ENCODE measurements around the gene TRPM1.

TRPM1 gene

DNA sequence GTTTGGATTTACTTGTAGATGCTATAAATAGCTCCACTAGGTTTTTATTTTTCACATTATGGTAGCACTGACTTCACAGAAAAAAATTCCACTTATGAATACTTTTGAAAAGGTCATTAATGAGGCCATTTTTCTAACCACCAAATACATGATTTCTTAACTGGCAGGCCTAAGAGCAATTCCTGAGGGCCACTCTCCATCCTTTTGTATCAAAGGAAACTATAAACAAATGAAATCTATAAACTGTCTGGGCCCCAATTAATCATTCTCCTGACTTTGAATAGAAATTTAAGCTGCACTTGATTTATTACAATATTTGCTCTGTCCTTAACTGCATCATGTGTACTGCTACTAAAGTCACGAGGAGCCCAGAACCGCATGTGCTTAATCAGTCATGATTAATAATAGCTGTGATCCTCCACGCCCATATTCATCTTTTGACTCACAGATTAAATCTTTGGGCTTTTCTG lies 85.0 kb downstream of the TRPM1 start:
- CTCF ChIA-PET: interaction anchor here (1.1 to 2.5 kb wide), 6 partner anchors 9 to 113 kb away, joined by 3 to 12 read pairs (median 6); no protein-coding TSS in a partner anchor
- no peak for DNase-seq (ENCODE audit: extremely low spot score)
- TF ChIP-seq, protein P1, sequence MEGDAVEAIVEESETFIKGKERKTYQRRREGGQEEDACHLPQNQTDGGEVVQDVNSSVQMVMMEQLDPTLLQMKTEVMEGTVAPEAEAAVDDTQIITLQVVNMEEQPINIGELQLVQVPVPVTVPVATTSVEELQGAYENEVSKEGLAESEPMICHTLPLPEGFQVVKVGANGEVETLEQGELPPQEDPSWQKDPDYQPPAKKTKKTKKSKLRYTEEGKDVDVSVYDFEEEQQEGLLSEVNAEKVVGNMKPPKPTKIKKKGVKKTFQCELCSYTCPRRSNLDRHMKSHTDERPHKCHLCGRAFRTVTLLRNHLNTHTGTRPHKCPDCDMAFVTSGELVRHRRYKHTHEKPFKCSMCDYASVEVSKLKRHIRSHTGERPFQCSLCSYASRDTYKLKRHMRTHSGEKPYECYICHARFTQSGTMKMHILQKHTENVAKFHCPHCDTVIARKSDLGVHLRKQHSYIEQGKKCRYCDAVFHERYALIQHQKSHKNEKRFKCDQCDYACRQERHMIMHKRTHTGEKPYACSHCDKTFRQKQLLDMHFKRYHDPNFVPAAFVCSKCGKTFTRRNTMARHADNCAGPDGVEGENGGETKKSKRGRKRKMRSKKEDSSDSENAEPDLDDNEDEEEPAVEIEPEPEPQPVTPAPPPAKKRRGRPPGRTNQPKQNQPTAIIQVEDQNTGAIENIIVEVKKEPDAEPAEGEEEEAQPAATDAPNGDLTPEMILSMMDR (IDR thresholded peaks at IDR 0.05; ENCODE audit: control extremely low read depth, extremely low read depth, low read depth, missing control alignments): no peak

DNA sequence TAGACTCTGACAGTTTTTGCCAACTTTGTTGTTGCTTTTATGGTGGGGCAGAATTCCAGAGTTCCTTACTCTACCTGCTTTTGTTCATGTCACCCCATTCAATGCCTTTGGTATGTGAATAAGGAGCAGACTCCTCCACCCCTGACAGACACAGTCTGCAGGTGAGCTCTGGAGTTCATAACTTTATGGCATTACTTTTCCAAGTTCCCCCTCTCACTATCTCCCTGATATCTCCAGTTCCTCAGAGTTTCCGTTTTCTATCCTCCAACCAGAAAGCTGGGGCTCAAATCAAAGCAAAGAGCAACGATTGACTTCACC lies 87.0 kb downstream of the TRPM1 start:
- DNase-seq (ENCODE audit: extremely low spot score): no peak
- TF ChIP-seq, protein P1 (IDR thresholded peaks at IDR 0.05; ENCODE audit: control extremely low read depth, extremely low read depth, low read depth, missing control alignments): no peak
- POLR2A ChIA-PET: no interaction called here
- CTCF ChIA-PET: interaction anchor here (0.9 to 2.5 kb wide), 7 partner anchors 8 to 35 kb away, joined by 3 to 10 read pairs (median 5); no protein-coding TSS in a partner anchor

More for the DNA sequence above, 85.0 kb downstream of the TRPM1 start:
- POLR2A ChIA-PET: no interaction called here

DNA sequence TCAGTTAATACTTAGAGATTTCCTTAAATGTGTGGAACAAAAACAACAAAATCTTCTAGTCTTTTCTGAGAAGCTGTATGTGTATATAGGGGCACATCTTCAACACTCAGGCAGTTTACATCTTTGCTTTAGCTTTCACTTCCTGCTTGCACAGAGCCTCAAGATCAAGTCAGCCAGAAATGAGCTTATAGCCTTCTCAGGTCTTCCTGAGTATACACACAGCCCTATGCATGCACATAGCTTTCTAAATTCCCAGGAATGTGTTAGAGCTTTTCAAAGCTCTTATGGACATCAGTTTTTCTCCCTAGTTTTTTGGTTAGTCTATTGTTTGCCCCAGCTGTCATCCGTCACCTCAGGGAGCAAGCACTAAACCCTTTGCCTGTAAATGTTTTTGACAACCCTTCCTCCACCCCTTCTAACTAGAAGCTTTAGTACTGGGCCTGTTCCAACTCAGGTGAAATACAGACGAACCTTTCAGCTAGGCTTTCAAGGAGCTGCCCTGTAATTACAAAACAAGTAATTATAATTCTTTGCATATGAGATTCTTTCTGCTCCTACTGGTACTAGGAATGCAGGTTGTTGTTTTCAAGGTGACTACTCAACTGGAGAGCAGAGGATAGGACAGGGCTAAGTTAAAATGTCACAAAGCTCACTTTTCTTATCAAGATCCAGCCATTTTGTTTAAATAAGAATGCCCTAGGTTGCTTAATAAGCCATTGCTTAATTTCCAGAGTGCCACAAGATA lies 87.5 kb downstream of the TRPM1 start:
- TF ChIP-seq, protein P1 (IDR thresholded peaks at IDR 0.05; ENCODE audit: control extremely low read depth, extremely low read depth, low read depth, missing control alignments): no peak
- ChIA-PET CTCF (interaction anchor here (0.7 to 1.6 kb wide), 8 partner anchors 9 to 119 kb away, joined by 3 to 9 read pairs (median 3); no protein-coding TSS in a partner anchor), POLR2A (no interaction called here)
- DNase-seq (ENCODE audit: extremely low spot score): peak; percentile 57

DNA sequence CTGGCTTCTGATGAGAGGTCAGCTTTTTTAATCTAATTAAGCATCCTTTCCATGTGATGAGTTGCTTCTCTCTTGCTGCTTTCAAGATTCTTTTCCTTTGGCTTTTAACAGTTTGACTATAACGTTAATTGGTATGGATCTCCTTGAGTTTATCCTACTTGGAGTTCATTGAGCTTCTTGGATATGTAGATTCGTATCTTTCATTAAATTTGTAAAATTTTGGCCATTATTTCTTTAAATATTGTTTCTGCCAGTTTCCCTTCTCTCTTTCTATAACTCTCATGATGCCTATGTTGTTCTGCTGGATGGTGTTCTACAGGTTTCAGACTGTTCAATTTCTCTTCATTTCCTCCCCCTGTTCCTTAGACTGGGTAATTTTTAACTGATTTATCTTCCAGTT lies 89.1 kb downstream of the TRPM1 start:
- TF ChIP-seq, protein P1 (IDR thresholded peaks at IDR 0.05; ENCODE audit: control extremely low read depth, extremely low read depth, low read depth, missing control alignments): no peak
- ChIA-PET POLR2A (no interaction called here), CTCF (no interaction called here)
- no peak for DNase-seq (ENCODE audit: extremely low spot score)

DNA sequence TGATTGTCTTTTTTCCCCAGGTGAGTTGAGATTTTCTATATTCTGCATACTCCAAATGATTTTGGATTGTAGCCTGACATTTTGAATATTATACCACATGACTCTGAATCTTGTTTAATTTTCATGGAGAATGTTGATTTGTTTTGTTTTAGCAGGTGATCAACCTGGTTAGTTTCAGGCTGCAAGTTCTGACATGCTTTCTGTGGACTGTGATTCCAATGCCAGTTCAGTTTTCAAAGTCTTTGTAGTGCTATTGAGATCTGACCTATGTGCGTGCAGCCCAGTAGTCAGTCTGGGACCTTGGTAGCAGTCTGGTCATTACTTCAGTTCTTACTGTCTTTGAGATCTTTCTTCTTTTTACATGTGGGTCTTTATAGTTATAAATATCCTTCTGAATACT lies 91.5 kb downstream of the TRPM1 start:
- DNase-seq (ENCODE audit: extremely low spot score): no peak
- ChIA-PET POLR2A (no interaction called here), CTCF (interaction anchor here (1.3 kb wide), 1 partner anchor 20 kb away, joined by 3 read pairs; no protein-coding TSS in a partner anchor)
- TF ChIP-seq, protein P1 (IDR thresholded peaks at IDR 0.05; ENCODE audit: control extremely low read depth, extremely low read depth, low read depth, missing control alignments): no peak

DNA sequence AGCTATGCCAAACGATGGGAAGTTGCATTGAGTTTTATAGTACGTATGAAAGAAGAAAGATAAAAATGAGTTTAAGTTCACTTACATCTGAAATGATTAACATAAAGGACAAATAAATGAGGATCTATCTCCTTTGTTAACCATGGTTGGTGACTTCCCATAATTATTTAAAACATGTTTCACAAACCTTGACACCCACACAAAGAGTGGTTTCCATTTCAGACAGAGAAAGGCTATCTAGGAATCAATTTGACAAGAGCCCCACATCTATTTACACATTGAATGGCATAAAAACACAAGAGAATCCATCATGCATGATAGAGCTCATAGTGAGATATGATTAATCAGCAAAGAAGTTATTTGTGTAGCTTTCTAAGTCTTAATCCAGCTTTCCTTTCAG lies 95.9 kb downstream of the TRPM1 start:
- TF ChIP-seq, protein P1 (IDR thresholded peaks at IDR 0.05; ENCODE audit: control extremely low read depth, extremely low read depth, low read depth, missing control alignments): no peak
- ChIA-PET POLR2A (no interaction called here), CTCF (interaction anchor here (0.8 to 3.0 kb wide), 7 partner anchors 8 to 123 kb away, joined by 3 to 12 read pairs (median 4); partner anchors contain the start of gene MTMR10)
- DNase-seq (ENCODE audit: extremely low spot score): no peak
